K562 (cell line): ENCODE measurements around the gene VAMP4. TPM values are rescaled to one million over a fixed set of nuclear protein-coding genes. Genes with fewer than 3 reads are reported as not detected.

Source experiments
- FOXK2 ChIP-seq, 2 experiments: fragments of 450-650 bp; IDR thresholded peaks in 1 of 2; conservative IDR thresholded peaks in 1 of 2; 2 replicates each; pipeline ENCODE4 v1.6.1; 2016; ENCODE audit warnings: low read depth in 2 of 2, mild to moderate bottlenecking in 1 of 2
- MAFF ChIP-seq: IDR thresholded peaks from 2 replicates; pipeline ENCODE4 v1.6.1; 2012; ENCODE audit warnings: low read length, improper control_type of control experiment
- MGA ChIP-seq: fragments of 450-650 bp; IDR thresholded peaks from 2 replicates; pipeline ENCODE4 v1.6.1; 2016; ENCODE audit warnings: mild to moderate bottlenecking, moderate library complexity
- MXI1 ChIP-seq: IDR thresholded peaks from 2 replicates; pipeline ENCODE4 v1.6.1; 2011; ENCODE audit warnings: low read depth, mild to moderate bottlenecking, improper control_type of control experiment, low read length
- ZNF253 ChIP-seq: fragments of 250-450 bp; sonication (Bioruptor Pico); conservative IDR thresholded peaks from 2 replicates; pipeline ENCODE4 v1.6.1; 2021; ENCODE audit warnings: mild to moderate bottlenecking
- ZNF592 ChIP-seq: fragments of 450-650 bp; IDR thresholded peaks from 2 replicates; pipeline ENCODE4 v1.6.1; 2017; ENCODE audit warnings: antibody characterized with exemption, mild to moderate bottlenecking
- polyA plus RNA-seq, 8 experiments: library from polyadenylated mRNA; depleted of rRNA in 4 of 8; stranded (reverse) in 5 of 8; unstranded in 3 of 8; fragments of >200 nt; fragmentation: Nextera tagmentation in 2 of 8; fragmentation: Illumina TruSeq in 1 of 8; extraction: Ambion mirVana in 2 of 8; extraction: Trizol in 1 of 8; gene quantifications; 2 replicates each; pipeline versions ENCODE4 v1.2.1 to v1.2.3, GENCODE V29; 2011 to 2014; ENCODE audit warnings: inconsistent platforms in 1 of 8, missing spikeins in 1 of 8
- total RNA-seq, 7 experiments: library from RNA; depleted of rRNA in 6 of 7; stranded (reverse); fragments of >200 nt in 6 of 7; fragmentation: Illumina TruSeq in 2 of 7; extraction: Trizol in 2 of 7; gene quantifications; 2 replicates each; pipeline versions ENCODE4 v1.2.1 to v1.2.3, GENCODE V29; 2011 to 2021; ENCODE audit warnings: low replicate concordance in 1 of 7
- TF ChIP-seq, protein P1 (sequence below): fragments of 450-650 bp; IDR thresholded peaks from 2 replicates; pipeline ENCODE4 v1.6.1; 2018; ENCODE audit not compliant: partially characterized antibody

Gene VAMP4
- total and polyA plus RNA-seq, 9 of the 15 experiments (the other 6 are each of a cell fraction or from before 2014, with no cell fraction given) = 3.3 to 21.4 (median 11.9) TPM

- TF ChIP-seq MGA (0 out of 2 replicates have a peak, but pooled peaks have one; percentile 10), FOXK2 (conservative IDR thresholded peaks at IDR 0.05 in 1 of 2, IDR thresholded peaks at IDR 0.05 in 1 of 2; ENCODE audit: low read depth in 2 of 2) (no peak), MAFF (peak; percentile 96), ZNF592 (no peak), MXI1 (no peak), ZNF253 (CRISPR knock-in tag) (no peak)
- TF ChIP-seq, protein P1, sequence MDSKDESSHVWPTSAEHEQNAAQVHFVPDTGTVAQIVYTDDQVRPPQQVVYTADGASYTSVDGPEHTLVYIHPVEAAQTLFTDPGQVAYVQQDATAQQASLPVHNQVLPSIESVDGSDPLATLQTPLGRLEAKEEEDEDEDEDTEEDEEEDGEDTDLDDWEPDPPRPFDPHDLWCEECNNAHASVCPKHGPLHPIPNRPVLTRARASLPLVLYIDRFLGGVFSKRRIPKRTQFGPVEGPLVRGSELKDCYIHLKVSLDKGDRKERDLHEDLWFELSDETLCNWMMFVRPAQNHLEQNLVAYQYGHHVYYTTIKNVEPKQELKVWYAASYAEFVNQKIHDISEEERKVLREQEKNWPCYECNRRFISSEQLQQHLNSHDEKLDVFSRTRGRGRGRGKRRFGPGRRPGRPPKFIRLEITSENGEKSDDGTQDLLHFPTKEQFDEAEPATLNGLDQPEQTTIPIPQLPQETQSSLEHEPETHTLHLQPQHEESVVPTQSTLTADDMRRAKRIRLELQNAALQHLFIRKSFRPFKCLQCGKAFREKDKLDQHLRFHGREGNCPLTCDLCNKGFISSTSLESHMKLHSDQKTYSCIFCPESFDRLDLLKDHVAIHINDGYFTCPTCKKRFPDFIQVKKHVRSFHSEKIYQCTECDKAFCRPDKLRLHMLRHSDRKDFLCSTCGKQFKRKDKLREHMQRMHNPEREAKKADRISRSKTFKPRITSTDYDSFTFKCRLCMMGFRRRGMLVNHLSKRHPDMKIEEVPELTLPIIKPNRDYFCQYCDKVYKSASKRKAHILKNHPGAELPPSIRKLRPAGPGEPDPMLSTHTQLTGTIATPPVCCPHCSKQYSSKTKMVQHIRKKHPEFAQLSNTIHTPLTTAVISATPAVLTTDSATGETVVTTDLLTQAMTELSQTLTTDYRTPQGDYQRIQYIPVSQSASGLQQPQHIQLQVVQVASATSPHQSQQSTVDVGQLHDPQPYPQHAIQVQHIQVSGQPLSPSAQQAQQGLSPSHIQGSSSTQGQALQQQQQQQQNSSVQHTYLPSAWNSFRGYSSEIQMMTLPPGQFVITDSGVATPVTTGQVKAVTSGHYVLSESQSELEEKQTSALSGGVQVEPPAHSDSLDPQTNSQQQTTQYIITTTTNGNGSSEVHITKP = no peak
Observed at GRCh38 chr1:171769171-171769570, 27.3 kb upstream of the VAMP4 start (continued).
